ENCODE measurements around the gene SLC25A30. TPM values are rescaled to one million over a fixed set of nuclear protein-coding genes. Genes with fewer than 3 reads are reported as not detected.

SLC25A30 gene
- total RNA-seq, 2 donors from 2014 or later: 9.9 to 12.4 TPM

- H3K9me3 ChIP-seq (ENCODE audit: control insufficient read depth, low read length): no peaks in the 10 kb centered on the region
- H3K4me1 ChIP-seq (ENCODE audit: control insufficient read depth, insufficient read depth, low read length): no peaks in the 10 kb centered on the region
- H3K4me3 ChIP-seq (ENCODE audit: low read length): no peak overlapping the region
- WGBS, 2 experiments (ENCODE audit: insufficient coverage in 1 of 2, insufficient read length in 1 of 2): 91% methylated on average over 1 of the region's 1 CpG; no CpG with 5 or more reads in 1 of the 2 experiments
- peaks cover 6% of the 10 kb centered on the region for H3K27me3 ChIP-seq (ENCODE audit: control insufficient read depth, insufficient read depth, low read length, poor library complexity, severe bottlenecking)
- H3K4me3 Mint-ChIP-seq: no peak overlapping the region
- H3K36me3 Mint-ChIP-seq (ENCODE audit: low read depth): peaks cover 66% of the 10 kb centered on the region
- H3K27ac Mint-ChIP-seq: no peak overlapping the region
- no peak overlapping the region for H3K27ac ChIP-seq (ENCODE audit: low read depth, low read length)
- DNase-seq: no peak
- no peaks in the 10 kb centered on the region for H3K27me3 Mint-ChIP-seq (ENCODE audit: insufficient read depth)
- H3K36me3 ChIP-seq (ENCODE audit: control insufficient read depth, insufficient read depth, low read length): peaks cover 75% of the 10 kb centered on the region
- TF ChIP-seq CTCF (conservative IDR thresholded peaks at IDR 0.05): no peak
- no peak overlapping the region for H3K9ac ChIP-seq (ENCODE audit: extremely low read depth, low read length, poor library complexity, severe bottlenecking)
- no peaks in the 10 kb centered on the region for H3K9me3 Mint-ChIP-seq
- no peaks in the 10 kb centered on the region for H3K4me1 Mint-ChIP-seq
Measured at GRCh38 chr13:45353895-45354294, 64.3 kb downstream of the SLC25A30 start.

GRCh38 chr13:45352031-45352430 lies 66.1 kb downstream of the SLC25A30 start:
- Histone ChIP-seq H3K9me3 (ENCODE audit: control insufficient read depth, low read length) (no peaks in the 10 kb centered on the region), H3K36me3 (ENCODE audit: control insufficient read depth, insufficient read depth, low read length) (peaks cover 70% of the 10 kb centered on the region), H3K27me3 (ENCODE audit: control insufficient read depth, insufficient read depth, low read length, poor library complexity, severe bottlenecking) (peaks cover 6% of the 10 kb centered on the region), H3K9ac (ENCODE audit: extremely low read depth, low read length, poor library complexity, severe bottlenecking) (no peak overlapping the region), H3K4me3 (ENCODE audit: low read length) (no peak overlapping the region), H3K4me1 (ENCODE audit: control insufficient read depth, insufficient read depth, low read length) (no peaks in the 10 kb centered on the region), H3K27ac (ENCODE audit: low read depth, low read length) (no peak overlapping the region)
- no peaks in the 10 kb centered on the region for H3K4me1 Mint-ChIP-seq
- H3K36me3 Mint-ChIP-seq (ENCODE audit: low read depth): peaks cover 63% of the 10 kb centered on the region
- H3K27me3 Mint-ChIP-seq (ENCODE audit: insufficient read depth): no peaks in the 10 kb centered on the region
- H3K27ac Mint-ChIP-seq: no peak overlapping the region
- DNase-seq: no peak
- no peaks in the 10 kb centered on the region for H3K9me3 Mint-ChIP-seq
- 91 to 95% methylated on average over 8 to 10 of the region's 10 CpGs for WGBS, 2 experiments (ENCODE audit: insufficient coverage in 1 of 2, insufficient read length in 1 of 2)
- TF ChIP-seq CTCF (conservative IDR thresholded peaks at IDR 0.05): no peak
- no peak overlapping the region for H3K4me3 Mint-ChIP-seq

GRCh38 chr13:45350152-45350551 lies 68.0 kb downstream of the SLC25A30 start:
- no peaks in the 10 kb centered on the region for H3K9me3 ChIP-seq (ENCODE audit: control insufficient read depth, low read length)
- Mint-ChIP-seq H3K4me1 (no peaks in the 10 kb centered on the region), H3K36me3 (ENCODE audit: low read depth) (peaks cover 65% of the 10 kb centered on the region), H3K4me3 (no peak overlapping the region), H3K27me3 (ENCODE audit: insufficient read depth) (no peaks in the 10 kb centered on the region), H3K27ac (no peak overlapping the region), H3K9me3 (no peaks in the 10 kb centered on the region)
- H3K27ac ChIP-seq (ENCODE audit: low read depth, low read length): no peak overlapping the region
- no peak overlapping the region for H3K4me3 ChIP-seq (ENCODE audit: low read length)
- H3K27me3 ChIP-seq (ENCODE audit: control insufficient read depth, insufficient read depth, low read length, poor library complexity, severe bottlenecking): peaks cover 6% of the 10 kb centered on the region
- WGBS, 2 experiments (ENCODE audit: insufficient coverage in 1 of 2, insufficient read length in 1 of 2): 93 to 100% methylated on average over 7 to 8 of the region's 8 CpGs
- no peak for DNase-seq
- no peaks in the 10 kb centered on the region for H3K4me1 ChIP-seq (ENCODE audit: control insufficient read depth, insufficient read depth, low read length)
- H3K9ac ChIP-seq (ENCODE audit: extremely low read depth, low read length, poor library complexity, severe bottlenecking): no peak overlapping the region
- H3K36me3 ChIP-seq (ENCODE audit: control insufficient read depth, insufficient read depth, low read length): peaks cover 63% of the 10 kb centered on the region
- TF ChIP-seq CTCF (conservative IDR thresholded peaks at IDR 0.05): no peak

All from endodermal cell (in vitro differentiated cells).